HepG2 (cell line): ENCODE data around the gene FBXO24. TPM values are rescaled to one million over a fixed set of nuclear protein-coding genes. Genes with fewer than 3 reads are reported as not detected.

Experiments
- ARID5B ChIP-seq: IDR thresholded peaks from 2 replicates; pipeline ENCODE4 v1.4.0; 2020; ENCODE audit warnings: mild to moderate bottlenecking, missing genetic modification reagents
- CREB1 ChIP-seq, 2 experiments: fragments of 450-650 bp in 1 of 2; IDR thresholded peaks; 2 replicates each; pipeline ENCODE4 v1.6.1; 2016 to 2017; ENCODE audit warnings: control low read depth in 1 of 2, mild to moderate bottlenecking in 1 of 2, missing compliant biosample characterization in 1 of 2, missing genetic modification characterization in 1 of 2
- HOXA7 ChIP-seq: sonication (generic); formaldehyde crosslinking; IDR thresholded peaks from 2 replicates; pipeline ENCODE4 v1.8.1; 2022; ENCODE audit warnings: mild to moderate bottlenecking, missing genetic modification reagents, moderate library complexity
- MAF1 ChIP-seq: sonication (generic); formaldehyde crosslinking; IDR thresholded peaks from 2 replicates; pipeline ENCODE4 v1.5.0; 2020; ENCODE audit warnings: missing genetic modification reagents, borderline replicate concordance
- NRL ChIP-seq: sonication (generic); formaldehyde crosslinking; IDR thresholded peaks from 2 replicates; pipeline ENCODE4 v1.5.0; 2020; ENCODE audit warnings: missing genetic modification reagents, mild to moderate bottlenecking, moderate library complexity, borderline replicate concordance
- SP4 ChIP-seq: sonication (generic); formaldehyde crosslinking; IDR thresholded peaks from 2 replicates; pipeline ENCODE4 v1.8.1; 2023; ENCODE audit warnings: mild to moderate bottlenecking, missing genetic modification reagents
- ZBTB7A ChIP-seq: sonication (generic); formaldehyde crosslinking; IDR thresholded peaks from 2 replicates; pipeline ENCODE4 v1.8.0; 2022; ENCODE audit warnings: mild to moderate bottlenecking, missing genetic modification reagents
- ZNF329 ChIP-seq: sonication (generic); formaldehyde crosslinking; IDR thresholded peaks from 2 replicates; pipeline ENCODE4 v1.9.0; 2021; ENCODE audit warnings: low read depth, mild to moderate bottlenecking, missing genetic modification reagents
- ZNF33B ChIP-seq: sonication (generic); formaldehyde crosslinking; IDR thresholded peaks from 2 replicates; pipeline ENCODE4 v1.5.1; 2020; ENCODE audit warnings: mild to moderate bottlenecking, missing genetic modification reagents
- ZNF562 ChIP-seq: sonication (generic); formaldehyde crosslinking; IDR thresholded peaks from 2 replicates; pipeline ENCODE4 v1.8.0; 2022; ENCODE audit warnings: missing genetic modification reagents, borderline replicate concordance
- polyA plus RNA-seq, 8 experiments: library from polyadenylated mRNA; depleted of rRNA in 3 of 8; stranded (reverse) in 7 of 8; unstranded in 1 of 8; fragments of >200 nt; fragmentation: Illumina TruSeq in 4 of 8; extraction: Trizol in 4 of 8; gene quantifications; 2 replicates each; pipeline versions ENCODE4 v1.2.1 to v1.2.3, GENCODE V29; 2011 to 2016; ENCODE audit warnings: low read depth in 4 of 8, missing spikeins in 1 of 8, mixed read lengths in 1 of 8; ENCODE audit not compliant: insufficient read depth in 1 of 8
- total RNA-seq, 5 experiments: library from RNA; depleted of rRNA; stranded (reverse); fragments of >200 nt; fragmentation: Illumina TruSeq; extraction: Trizol; gene quantifications; 2 replicates each; pipeline ENCODE4 v1.2.3, GENCODE V29; 2016; ENCODE audit warnings: low read depth in 1 of 5
- TF ChIP-seq, protein P1 (sequence below): sonication (generic); formaldehyde crosslinking; IDR thresholded peaks from 2 replicates; pipeline ENCODE4 v1.5.0; 2020; ENCODE audit warnings: mild to moderate bottlenecking, missing genetic modification reagents
- TF ChIP-seq, protein P2 (sequence below): sonication (generic); formaldehyde crosslinking; IDR thresholded peaks from 2 replicates; pipeline ENCODE4 v1.4.0; 2020; ENCODE audit warnings: missing genetic modification reagents
- TF ChIP-seq, protein P3 (sequence below): sonication (generic); formaldehyde crosslinking; IDR thresholded peaks from 2 replicates; pipeline ENCODE4 v1.8.1; 2023; ENCODE audit warnings: missing genetic modification reagents, mild to moderate bottlenecking, borderline replicate concordance
- TF ChIP-seq, protein P4 (sequence below): IDR thresholded peaks from 2 replicates; pipeline ENCODE4 v1.6.1; 2016; ENCODE audit warnings: low read depth

FBXO24 gene
- total and polyA plus RNA-seq, 2 of the 13 experiments (the other 11 are each of a cell fraction or from before 2014, with no cell fraction given) = 0.20 to 0.55 TPM

- TF ChIP-seq ZNF329 (CRISPR knock-in tag) (no peak), MAF1 (CRISPR knock-in tag) (0 out of 2 replicates have a peak, but pooled peaks have one; percentile 1), ZNF33B (no peak), ZBTB7A (0 out of 2 replicates have a peak, but pooled peaks have one; percentile 19), SP4 (CRISPR knock-in tag) (no peak), CREB1 (IDR thresholded peaks at IDR 0.05) (peak; percentile 62), CREB1 (CRISPR knock-in tag; IDR thresholded peaks at IDR 0.05) (no peak), ZNF562 (CRISPR knock-in tag) (no peak), HOXA7 (CRISPR knock-in tag) (no peak), NRL (CRISPR knock-in tag) (no peak), ARID5B (CRISPR knock-in tag) (no peak)
- TF ChIP-seq, protein P1, sequence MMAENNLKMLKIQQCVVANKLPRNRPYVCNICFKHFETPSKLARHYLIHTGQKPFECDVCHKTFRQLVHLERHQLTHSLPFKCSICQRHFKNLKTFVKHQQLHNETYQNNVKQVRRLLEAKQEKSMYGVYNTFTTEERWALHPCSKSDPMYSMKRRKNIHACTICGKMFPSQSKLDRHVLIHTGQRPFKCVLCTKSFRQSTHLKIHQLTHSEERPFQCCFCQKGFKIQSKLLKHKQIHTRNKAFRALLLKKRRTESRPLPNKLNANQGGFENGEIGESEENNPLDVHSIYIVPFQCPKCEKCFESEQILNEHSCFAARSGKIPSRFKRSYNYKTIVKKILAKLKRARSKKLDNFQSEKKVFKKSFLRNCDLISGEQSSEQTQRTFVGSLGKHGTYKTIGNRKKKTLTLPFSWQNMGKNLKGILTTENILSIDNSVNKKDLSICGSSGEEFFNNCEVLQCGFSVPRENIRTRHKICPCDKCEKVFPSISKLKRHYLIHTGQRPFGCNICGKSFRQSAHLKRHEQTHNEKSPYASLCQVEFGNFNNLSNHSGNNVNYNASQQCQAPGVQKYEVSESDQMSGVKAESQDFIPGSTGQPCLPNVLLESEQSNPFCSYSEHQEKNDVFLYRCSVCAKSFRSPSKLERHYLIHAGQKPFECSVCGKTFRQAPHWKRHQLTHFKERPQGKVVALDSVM (CRISPR knock-in tag) = 0 out of 2 replicates have a peak, but pooled peaks have one; percentile 11
- TF ChIP-seq, protein P2, sequence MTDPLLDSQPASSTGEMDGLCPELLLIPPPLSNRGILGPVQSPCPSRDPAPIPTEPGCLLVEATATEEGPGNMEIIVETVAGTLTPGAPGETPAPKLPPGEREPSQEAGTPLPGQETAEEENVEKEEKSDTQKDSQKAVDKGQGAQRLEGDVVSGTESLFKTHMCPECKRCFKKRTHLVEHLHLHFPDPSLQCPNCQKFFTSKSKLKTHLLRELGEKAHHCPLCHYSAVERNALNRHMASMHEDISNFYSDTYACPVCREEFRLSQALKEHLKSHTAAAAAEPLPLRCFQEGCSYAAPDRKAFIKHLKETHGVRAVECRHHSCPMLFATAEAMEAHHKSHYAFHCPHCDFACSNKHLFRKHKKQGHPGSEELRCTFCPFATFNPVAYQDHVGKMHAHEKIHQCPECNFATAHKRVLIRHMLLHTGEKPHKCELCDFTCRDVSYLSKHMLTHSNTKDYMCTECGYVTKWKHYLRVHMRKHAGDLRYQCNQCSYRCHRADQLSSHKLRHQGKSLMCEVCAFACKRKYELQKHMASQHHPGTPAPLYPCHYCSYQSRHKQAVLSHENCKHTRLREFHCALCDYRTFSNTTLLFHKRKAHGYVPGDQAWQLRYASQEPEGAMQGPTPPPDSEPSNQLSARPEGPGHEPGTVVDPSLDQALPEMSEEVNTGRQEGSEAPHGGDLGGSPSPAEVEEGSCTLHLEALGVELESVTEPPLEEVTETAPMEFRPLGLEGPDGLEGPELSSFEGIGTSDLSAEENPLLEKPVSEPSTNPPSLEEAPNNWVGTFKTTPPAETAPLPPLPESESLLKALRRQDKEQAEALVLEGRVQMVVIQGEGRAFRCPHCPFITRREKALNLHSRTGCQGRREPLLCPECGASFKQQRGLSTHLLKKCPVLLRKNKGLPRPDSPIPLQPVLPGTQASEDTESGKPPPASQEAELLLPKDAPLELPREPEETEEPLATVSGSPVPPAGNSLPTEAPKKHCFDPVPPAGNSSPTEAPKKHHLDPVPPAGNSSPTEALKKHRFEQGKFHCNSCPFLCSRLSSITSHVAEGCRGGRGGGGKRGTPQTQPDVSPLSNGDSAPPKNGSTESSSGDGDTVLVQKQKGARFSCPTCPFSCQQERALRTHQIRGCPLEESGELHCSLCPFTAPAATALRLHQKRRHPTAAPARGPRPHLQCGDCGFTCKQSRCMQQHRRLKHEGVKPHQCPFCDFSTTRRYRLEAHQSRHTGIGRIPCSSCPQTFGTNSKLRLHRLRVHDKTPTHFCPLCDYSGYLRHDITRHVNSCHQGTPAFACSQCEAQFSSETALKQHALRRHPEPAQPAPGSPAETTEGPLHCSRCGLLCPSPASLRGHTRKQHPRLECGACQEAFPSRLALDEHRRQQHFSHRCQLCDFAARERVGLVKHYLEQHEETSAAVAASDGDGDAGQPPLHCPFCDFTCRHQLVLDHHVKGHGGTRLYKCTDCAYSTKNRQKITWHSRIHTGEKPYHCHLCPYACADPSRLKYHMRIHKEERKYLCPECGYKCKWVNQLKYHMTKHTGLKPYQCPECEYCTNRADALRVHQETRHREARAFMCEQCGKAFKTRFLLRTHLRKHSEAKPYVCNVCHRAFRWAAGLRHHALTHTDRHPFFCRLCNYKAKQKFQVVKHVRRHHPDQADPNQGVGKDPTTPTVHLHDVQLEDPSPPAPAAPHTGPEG (CRISPR knock-in tag) = no peak
- TF ChIP-seq, protein P3, sequence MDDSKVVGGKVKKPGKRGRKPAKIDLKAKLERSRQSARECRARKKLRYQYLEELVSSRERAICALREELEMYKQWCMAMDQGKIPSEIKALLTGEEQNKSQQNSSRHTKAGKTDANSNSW (CRISPR knock-in tag) = no peak
- TF ChIP-seq, protein P4, sequence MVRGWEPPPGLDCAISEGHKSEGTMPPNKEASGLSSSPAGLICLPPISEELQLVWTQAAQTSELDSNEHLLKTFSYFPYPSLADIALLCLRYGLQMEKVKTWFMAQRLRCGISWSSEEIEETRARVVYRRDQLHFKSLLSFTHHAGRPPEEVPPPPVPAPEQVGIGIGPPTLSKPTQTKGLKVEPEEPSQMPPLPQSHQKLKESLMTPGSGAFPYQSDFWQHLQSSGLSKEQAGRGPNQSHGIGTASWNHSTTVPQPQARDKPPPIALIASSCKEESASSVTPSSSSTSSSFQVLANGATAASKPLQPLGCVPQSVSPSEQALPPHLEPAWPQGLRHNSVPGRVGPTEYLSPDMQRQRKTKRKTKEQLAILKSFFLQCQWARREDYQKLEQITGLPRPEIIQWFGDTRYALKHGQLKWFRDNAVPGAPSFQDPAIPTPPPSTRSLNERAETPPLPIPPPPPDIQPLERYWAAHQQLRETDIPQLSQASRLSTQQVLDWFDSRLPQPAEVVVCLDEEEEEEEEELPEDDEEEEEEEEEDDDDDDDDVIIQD (CRISPR knock-in tag) = no peak
Measured at GRCh38 chr7:100584683-100585510, 1.2 kb upstream of the FBXO24 start (continued).
